GM12891 (cell line): ENCODE results near the gene ARL8A.

ENCODE experiments used
- PAX5 ChIP-seq: IDR thresholded peaks from 2 replicates; pipeline ENCODE4 v1.6.1; 2011; ENCODE audit warnings: low read length, moderate library complexity, mild to moderate bottlenecking; ENCODE audit not compliant: insufficient read depth, severe bottlenecking
- POLR2A ChIP-seq: IDR thresholded peaks from 2 replicates; pipeline ENCODE4 v1.6.1; 2011; ENCODE audit warnings: low read depth, low read length, control low read depth
- POLR2AphosphoS5 ChIP-seq: IDR thresholded peaks from 2 replicates; pipeline ENCODE4 v1.6.1; 2011; ENCODE audit warnings: low read depth, low read length, control low read depth
- POU2F2 ChIP-seq: IDR thresholded peaks from 2 replicates; pipeline ENCODE4 v1.6.1; 2011; ENCODE audit warnings: low read depth, mild to moderate bottlenecking, control low read depth, low read length, moderate library complexity
- TAF1 ChIP-seq: IDR thresholded peaks from 2 replicates; pipeline ENCODE4 v1.6.1; 2011; ENCODE audit warnings: low read depth, low read length, control low read depth

DNA sequence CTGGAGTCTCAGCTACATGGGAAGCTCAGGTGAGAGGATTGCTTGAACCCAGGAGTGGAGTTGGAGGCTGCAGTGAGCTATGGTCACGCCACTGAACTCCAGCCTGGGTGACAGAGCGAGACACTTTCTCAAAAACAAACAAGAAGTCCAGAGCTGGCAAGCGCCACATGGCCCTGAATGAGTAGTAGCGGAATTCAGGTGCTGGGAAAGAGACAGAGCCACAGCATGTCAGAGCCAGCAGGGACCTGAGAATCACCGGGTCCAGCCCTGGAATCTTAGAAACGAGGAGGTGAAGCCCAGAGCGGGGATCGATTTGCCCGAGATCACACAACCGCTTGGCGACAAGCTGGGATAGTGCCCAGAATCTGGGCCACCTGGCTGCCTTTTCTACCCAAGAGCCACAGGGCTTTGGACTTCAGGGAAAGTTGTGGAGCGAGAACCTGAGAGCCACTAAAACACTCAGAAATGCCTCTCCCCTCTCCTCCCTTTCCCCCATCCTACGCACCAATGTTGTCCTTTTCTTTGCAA, 9.8 kb downstream of the ARL8A start:
- TF ChIP-seq POLR2A (no peak), TAF1 (no peak), POLR2AphosphoS5 (no peak), POU2F2 (no peak), PAX5 (no peak)
